HepG2 (cell line): ENCODE measurements around the gene DENND5B. TPM values are rescaled to one million over a fixed set of nuclear protein-coding genes. Genes with fewer than 3 reads are reported as not detected.

ENCODE experiments used
- CCAR2 ChIP-seq: fragments of 200-400 bp; formaldehyde crosslinking; optimal IDR thresholded peaks from 2 replicates; pipeline ENCODE3; 2018; ENCODE audit warnings: low read depth, mild to moderate bottlenecking, low read length, moderate library complexity
- NBN ChIP-seq: fragments of 450-650 bp; conservative IDR thresholded peaks from 2 replicates; pipeline ENCODE4 v1.6.1; 2017
- NFKBIZ ChIP-seq: IDR thresholded peaks from 2 replicates; pipeline ENCODE4 v1.6.1; 2018; ENCODE audit warnings: missing genetic modification reagents, missing compliant biosample characterization
- PRMT3 ChIP-seq: sonication (generic); formaldehyde crosslinking; IDR thresholded peaks from 2 replicates; pipeline ENCODE4 v1.8.1; 2022; ENCODE audit warnings: low read depth, mild to moderate bottlenecking, moderate library complexity, missing genetic modification reagents, borderline replicate concordance
- TBP ChIP-seq: sonication (generic); formaldehyde crosslinking; IDR thresholded peaks from 2 replicates; pipeline ENCODE4 v1.5.0; 2020; ENCODE audit warnings: missing genetic modification reagents
- TCF12 ChIP-seq, 2 experiments: fragments of 450-650 bp in 1 of 2; sonication (generic) in 1 of 2; formaldehyde crosslinking in 1 of 2; IDR thresholded peaks; 2 replicates each; pipeline versions ENCODE4 v1.6.1 to v1.8.0; 2017 to 2022; ENCODE audit warnings: antibody characterized with exemption in 1 of 2, mild to moderate bottlenecking in 1 of 2, missing genetic modification reagents in 1 of 2, moderate library complexity in 1 of 2
- WIZ ChIP-seq: sonication (generic); formaldehyde crosslinking; IDR thresholded peaks from 2 replicates; pipeline ENCODE4 v1.5.1; 2020; ENCODE audit warnings: mild to moderate bottlenecking, missing genetic modification reagents
- ZFP82 ChIP-seq: sonication (generic); formaldehyde crosslinking; IDR thresholded peaks from 2 replicates; pipeline ENCODE4 v1.5.1; 2020; ENCODE audit warnings: mild to moderate bottlenecking, missing genetic modification reagents, borderline replicate concordance
- ZNF543 ChIP-seq: sonication (generic); formaldehyde crosslinking; IDR thresholded peaks from 2 replicates; pipeline ENCODE4 v1.4.0; 2020; ENCODE audit warnings: mild to moderate bottlenecking, missing genetic modification reagents
- ZNF550 ChIP-seq: sonication (generic); formaldehyde crosslinking; IDR thresholded peaks from 2 replicates; pipeline ENCODE4 v1.4.0; 2020; ENCODE audit warnings: mild to moderate bottlenecking, missing genetic modification reagents, borderline replicate concordance
- ZNF724P ChIP-seq: sonication (generic); formaldehyde crosslinking; IDR thresholded peaks from 2 replicates; pipeline ENCODE4 v1.8.0; 2022; ENCODE audit warnings: missing genetic modification reagents, borderline replicate concordance
- polyA plus RNA-seq, 8 experiments: library from polyadenylated mRNA; depleted of rRNA in 3 of 8; stranded (reverse) in 7 of 8; unstranded in 1 of 8; fragments of >200 nt; fragmentation: Illumina TruSeq in 4 of 8; extraction: Trizol in 4 of 8; gene quantifications; 2 replicates each; pipeline versions ENCODE4 v1.2.1 to v1.2.3, GENCODE V29; 2011 to 2016; ENCODE audit warnings: low read depth in 4 of 8, missing spikeins in 1 of 8, mixed read lengths in 1 of 8; ENCODE audit not compliant: insufficient read depth in 1 of 8
- total RNA-seq, 5 experiments: library from RNA; depleted of rRNA; stranded (reverse); fragments of >200 nt; fragmentation: Illumina TruSeq; extraction: Trizol; gene quantifications; 2 replicates each; pipeline ENCODE4 v1.2.3, GENCODE V29; 2016; ENCODE audit warnings: low read depth in 1 of 5
- TF ChIP-seq, protein P1 (sequence below): sonication (generic); formaldehyde crosslinking; IDR thresholded peaks from 2 replicates; pipeline ENCODE4 v1.5.1; 2020; ENCODE audit warnings: missing genetic modification reagents, mild to moderate bottlenecking, borderline replicate concordance
- TF ChIP-seq, protein P2 (sequence below): sonication (generic); formaldehyde crosslinking; IDR thresholded peaks from 2 replicates; pipeline ENCODE4 v1.5.0; 2020; ENCODE audit warnings: mild to moderate bottlenecking, missing genetic modification reagents
- TF ChIP-seq, protein P3 (sequence below), 2 experiments: sonication (generic) in 1 of 2; formaldehyde crosslinking in 1 of 2; IDR thresholded peaks; 2 replicates each; pipeline versions ENCODE4 v1.6.1 to v1.9.0; 2014 to 2022; ENCODE audit warnings: antibody characterized with exemption in 1 of 2, borderline replicate concordance in 1 of 2, inconsistent platforms in 1 of 2, low read depth in 1 of 2, missing genetic modification reagents in 1 of 2
- TF ChIP-seq, protein P4 (sequence below): conservative IDR thresholded peaks from 2 replicates; pipeline ENCODE4 v1.6.1; 2018; ENCODE audit warnings: missing genetic modification reagents
- TF ChIP-seq, protein P5 (sequence below): sonication (generic); formaldehyde crosslinking; IDR thresholded peaks from 2 replicates; pipeline ENCODE4 v1.8.1; 2022; ENCODE audit warnings: mild to moderate bottlenecking, missing genetic modification reagents

Gene DENND5B
- total and polyA plus RNA-seq, 2 of the 13 experiments (the other 11 are each of a cell fraction or from before 2014, with no cell fraction given): 14.7 to 18.7 TPM

DNA sequence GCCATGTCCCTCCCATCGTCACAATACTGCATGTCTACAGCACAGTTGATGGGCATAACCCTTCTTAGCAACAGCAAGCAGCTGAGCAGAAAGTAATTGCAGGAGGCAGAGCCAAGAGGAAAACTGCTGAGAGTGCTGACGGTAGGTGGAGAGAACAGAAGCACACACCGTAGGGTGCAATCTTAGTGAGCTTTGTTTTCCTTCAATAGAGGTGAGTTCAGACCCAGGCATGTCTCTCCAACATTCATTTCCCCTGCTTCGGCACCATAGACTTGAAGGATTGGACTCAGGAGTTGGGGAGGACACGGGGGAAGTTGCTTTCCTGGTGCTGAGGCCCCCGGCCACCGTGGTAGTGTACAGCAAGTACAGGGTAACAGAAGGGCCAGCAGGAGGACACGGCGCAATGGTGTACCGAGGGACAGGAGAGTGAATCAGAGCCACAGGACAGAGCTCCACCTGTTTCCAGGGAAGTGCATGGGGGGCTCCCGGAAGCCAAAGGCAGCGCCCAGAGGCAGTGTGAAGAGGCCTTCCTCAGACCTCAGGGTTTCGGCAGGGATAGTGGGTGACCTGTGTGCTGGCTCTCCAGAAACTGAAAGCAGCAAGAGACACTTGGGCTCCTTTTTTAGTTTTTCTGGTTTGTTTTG is 228.7 kb downstream of the DENND5B start (continued):
- TF ChIP-seq, protein P1, sequence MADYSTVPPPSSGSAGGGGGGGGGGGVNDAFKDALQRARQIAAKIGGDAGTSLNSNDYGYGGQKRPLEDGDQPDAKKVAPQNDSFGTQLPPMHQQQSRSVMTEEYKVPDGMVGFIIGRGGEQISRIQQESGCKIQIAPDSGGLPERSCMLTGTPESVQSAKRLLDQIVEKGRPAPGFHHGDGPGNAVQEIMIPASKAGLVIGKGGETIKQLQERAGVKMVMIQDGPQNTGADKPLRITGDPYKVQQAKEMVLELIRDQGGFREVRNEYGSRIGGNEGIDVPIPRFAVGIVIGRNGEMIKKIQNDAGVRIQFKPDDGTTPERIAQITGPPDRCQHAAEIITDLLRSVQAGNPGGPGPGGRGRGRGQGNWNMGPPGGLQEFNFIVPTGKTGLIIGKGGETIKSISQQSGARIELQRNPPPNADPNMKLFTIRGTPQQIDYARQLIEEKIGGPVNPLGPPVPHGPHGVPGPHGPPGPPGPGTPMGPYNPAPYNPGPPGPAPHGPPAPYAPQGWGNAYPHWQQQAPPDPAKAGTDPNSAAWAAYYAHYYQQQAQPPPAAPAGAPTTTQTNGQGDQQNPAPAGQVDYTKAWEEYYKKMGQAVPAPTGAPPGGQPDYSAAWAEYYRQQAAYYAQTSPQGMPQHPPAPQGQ (CRISPR knock-in tag): no peak
- no peak for TF ChIP-seq ZNF543 (CRISPR knock-in tag)
- TF ChIP-seq PRMT3 (CRISPR knock-in tag): no peak
- 0 out of 2 replicates have a peak, but pooled peaks have one; percentile 52 for TF ChIP-seq ZNF724P
- TF ChIP-seq TCF12 (IDR thresholded peaks at IDR 0.05): no peak
- TF ChIP-seq TCF12 (CRISPR knock-in tag; IDR thresholded peaks at IDR 0.05): no peak
- TF ChIP-seq WIZ: no peak
- no peak for TF ChIP-seq NFKBIZ
- TF ChIP-seq ZNF550: no peak
- TF ChIP-seq, protein P2, sequence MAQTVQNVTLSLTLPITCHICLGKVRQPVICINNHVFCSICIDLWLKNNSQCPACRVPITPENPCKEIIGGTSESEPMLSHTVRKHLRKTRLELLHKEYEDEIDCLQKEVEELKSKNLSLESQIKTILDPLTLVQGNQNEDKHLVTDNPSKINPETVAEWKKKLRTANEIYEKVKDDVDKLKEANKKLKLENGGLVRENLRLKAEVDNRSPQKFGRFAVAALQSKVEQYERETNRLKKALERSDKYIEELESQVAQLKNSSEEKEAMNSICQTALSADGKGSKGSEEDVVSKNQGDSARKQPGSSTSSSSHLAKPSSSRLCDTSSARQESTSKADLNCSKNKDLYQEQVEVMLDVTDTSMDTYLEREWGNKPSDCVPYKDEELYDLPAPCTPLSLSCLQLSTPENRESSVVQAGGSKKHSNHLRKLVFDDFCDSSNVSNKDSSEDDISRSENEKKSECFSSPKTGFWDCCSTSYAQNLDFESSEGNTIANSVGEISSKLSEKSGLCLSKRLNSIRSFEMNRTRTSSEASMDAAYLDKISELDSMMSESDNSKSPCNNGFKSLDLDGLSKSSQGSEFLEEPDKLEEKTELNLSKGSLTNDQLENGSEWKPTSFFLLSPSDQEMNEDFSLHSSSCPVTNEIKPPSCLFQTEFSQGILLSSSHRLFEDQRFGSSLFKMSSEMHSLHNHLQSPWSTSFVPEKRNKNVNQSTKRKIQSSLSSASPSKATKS (CRISPR knock-in tag): no peak
- TF ChIP-seq, protein P3, sequence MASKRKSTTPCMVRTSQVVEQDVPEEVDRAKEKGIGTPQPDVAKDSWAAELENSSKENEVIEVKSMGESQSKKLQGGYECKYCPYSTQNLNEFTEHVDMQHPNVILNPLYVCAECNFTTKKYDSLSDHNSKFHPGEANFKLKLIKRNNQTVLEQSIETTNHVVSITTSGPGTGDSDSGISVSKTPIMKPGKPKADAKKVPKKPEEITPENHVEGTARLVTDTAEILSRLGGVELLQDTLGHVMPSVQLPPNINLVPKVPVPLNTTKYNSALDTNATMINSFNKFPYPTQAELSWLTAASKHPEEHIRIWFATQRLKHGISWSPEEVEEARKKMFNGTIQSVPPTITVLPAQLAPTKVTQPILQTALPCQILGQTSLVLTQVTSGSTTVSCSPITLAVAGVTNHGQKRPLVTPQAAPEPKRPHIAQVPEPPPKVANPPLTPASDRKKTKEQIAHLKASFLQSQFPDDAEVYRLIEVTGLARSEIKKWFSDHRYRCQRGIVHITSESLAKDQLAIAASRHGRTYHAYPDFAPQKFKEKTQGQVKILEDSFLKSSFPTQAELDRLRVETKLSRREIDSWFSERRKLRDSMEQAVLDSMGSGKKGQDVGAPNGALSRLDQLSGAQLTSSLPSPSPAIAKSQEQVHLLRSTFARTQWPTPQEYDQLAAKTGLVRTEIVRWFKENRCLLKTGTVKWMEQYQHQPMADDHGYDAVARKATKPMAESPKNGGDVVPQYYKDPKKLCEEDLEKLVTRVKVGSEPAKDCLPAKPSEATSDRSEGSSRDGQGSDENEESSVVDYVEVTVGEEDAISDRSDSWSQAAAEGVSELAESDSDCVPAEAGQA (IDR thresholded peaks at IDR 0.05; ENCODE audit: low read depth): no peak
- TF ChIP-seq, protein P3 (CRISPR knock-in tag; IDR thresholded peaks at IDR 0.05; ENCODE audit: borderline replicate concordance): no peak
- TF ChIP-seq TBP: no peak
- TF ChIP-seq, protein P4, sequence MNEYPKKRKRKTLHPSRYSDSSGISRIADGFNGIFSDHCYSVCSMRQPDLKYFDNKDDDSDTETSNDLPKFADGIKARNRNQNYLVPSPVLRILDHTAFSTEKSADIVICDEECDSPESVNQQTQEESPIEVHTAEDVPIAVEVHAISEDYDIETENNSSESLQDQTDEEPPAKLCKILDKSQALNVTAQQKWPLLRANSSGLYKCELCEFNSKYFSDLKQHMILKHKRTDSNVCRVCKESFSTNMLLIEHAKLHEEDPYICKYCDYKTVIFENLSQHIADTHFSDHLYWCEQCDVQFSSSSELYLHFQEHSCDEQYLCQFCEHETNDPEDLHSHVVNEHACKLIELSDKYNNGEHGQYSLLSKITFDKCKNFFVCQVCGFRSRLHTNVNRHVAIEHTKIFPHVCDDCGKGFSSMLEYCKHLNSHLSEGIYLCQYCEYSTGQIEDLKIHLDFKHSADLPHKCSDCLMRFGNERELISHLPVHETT: no peak
- TF ChIP-seq CCAR2: no peak
- no peak for TF ChIP-seq ZFP82 (CRISPR knock-in tag)
- TF ChIP-seq, protein P5, sequence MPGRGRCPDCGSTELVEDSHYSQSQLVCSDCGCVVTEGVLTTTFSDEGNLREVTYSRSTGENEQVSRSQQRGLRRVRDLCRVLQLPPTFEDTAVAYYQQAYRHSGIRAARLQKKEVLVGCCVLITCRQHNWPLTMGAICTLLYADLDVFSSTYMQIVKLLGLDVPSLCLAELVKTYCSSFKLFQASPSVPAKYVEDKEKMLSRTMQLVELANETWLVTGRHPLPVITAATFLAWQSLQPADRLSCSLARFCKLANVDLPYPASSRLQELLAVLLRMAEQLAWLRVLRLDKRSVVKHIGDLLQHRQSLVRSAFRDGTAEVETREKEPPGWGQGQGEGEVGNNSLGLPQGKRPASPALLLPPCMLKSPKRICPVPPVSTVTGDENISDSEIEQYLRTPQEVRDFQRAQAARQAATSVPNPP (CRISPR knock-in tag): no peak
- no peak for TF ChIP-seq NBN
